Measurements from ENCODE around the gene ZNF516.

The ZNF516 gene

DNA sequence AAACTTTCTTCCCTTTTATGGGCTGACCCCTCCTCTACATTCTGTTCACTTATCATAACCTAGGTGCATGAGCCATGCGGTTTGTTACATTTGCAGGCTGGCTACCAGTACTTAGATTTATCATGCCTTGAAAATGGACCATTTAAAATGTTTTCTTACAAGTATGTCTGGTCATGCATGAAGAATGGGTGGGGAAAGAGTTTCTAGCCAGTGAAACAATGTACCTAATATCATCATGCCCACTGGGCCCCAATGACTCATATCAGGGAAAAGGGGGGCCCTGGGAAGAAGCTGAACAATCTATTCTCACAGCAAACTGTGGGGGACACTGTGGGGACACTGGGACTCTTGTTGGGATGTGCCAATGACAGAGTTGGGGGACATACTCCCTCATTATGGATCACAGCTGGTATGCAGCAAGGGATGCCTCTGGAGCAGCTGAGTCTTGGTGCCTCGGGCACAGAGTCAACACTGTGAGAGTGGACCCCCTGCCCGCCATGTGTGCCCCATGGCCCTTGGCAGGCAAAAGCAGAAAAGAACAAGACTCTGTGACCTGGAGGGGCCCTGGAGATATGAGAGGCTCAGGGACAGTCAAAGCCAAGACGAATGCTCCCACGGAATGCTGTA lies 156.3 kb downstream of the ZNF516 start:
- TF ChIP-seq, protein P1, sequence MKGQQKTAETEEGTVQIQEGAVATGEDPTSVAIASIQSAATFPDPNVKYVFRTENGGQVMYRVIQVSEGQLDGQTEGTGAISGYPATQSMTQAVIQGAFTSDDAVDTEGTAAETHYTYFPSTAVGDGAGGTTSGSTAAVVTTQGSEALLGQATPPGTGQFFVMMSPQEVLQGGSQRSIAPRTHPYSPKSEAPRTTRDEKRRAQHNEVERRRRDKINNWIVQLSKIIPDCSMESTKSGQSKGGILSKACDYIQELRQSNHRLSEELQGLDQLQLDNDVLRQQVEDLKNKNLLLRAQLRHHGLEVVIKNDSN (IDR thresholded peaks at IDR 0.05), result no peak
- TF ChIP-seq, protein P2, sequence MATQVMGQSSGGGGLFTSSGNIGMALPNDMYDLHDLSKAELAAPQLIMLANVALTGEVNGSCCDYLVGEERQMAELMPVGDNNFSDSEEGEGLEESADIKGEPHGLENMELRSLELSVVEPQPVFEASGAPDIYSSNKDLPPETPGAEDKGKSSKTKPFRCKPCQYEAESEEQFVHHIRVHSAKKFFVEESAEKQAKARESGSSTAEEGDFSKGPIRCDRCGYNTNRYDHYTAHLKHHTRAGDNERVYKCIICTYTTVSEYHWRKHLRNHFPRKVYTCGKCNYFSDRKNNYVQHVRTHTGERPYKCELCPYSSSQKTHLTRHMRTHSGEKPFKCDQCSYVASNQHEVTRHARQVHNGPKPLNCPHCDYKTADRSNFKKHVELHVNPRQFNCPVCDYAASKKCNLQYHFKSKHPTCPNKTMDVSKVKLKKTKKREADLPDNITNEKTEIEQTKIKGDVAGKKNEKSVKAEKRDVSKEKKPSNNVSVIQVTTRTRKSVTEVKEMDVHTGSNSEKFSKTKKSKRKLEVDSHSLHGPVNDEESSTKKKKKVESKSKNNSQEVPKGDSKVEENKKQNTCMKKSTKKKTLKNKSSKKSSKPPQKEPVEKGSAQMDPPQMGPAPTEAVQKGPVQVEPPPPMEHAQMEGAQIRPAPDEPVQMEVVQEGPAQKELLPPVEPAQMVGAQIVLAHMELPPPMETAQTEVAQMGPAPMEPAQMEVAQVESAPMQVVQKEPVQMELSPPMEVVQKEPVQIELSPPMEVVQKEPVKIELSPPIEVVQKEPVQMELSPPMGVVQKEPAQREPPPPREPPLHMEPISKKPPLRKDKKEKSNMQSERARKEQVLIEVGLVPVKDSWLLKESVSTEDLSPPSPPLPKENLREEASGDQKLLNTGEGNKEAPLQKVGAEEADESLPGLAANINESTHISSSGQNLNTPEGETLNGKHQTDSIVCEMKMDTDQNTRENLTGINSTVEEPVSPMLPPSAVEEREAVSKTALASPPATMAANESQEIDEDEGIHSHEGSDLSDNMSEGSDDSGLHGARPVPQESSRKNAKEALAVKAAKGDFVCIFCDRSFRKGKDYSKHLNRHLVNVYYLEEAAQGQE (IDR thresholded peaks at IDR 0.05; ENCODE audit: low read depth), result no peak
- TF ChIP-seq TEAD4 (IDR thresholded peaks at IDR 0.05), result no peak
- TF ChIP-seq, protein P3, sequence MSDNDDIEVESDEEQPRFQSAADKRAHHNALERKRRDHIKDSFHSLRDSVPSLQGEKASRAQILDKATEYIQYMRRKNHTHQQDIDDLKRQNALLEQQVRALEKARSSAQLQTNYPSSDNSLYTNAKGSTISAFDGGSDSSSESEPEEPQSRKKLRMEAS (IDR thresholded peaks at IDR 0.05), result no peak
- TF ChIP-seq EP300 (IDR thresholded peaks at IDR 0.05; ENCODE audit: borderline replicate concordance), result no peak
- no peak for TF ChIP-seq CEBPB (IDR thresholded peaks at IDR 0.05)
- TF ChIP-seq RAD21 (IDR thresholded peaks at IDR 0.05; ENCODE audit: low read depth), result no peak
- no peak for TF ChIP-seq ZBTB7A (IDR thresholded peaks at IDR 0.05; ENCODE audit: low read depth)

DNA sequence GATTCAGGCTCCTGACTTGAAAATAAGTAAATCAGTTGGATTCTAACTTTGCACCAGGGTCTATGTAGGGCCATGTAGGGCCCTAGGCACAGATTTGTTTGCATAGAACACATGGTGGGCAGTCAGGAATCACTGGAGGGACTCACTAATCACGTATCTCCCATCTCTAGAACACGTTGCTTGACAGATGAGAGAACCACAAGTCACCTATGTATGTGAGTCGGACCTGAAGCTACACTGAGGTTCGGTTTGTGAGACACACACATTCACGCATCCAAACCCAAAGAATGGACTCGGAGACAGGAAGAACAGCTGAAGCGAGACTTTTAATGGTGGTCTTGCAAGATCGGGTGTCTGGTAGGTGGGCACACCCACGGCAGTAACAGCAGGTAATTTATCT lies 157.0 kb downstream of the ZNF516 start:
- TF ChIP-seq TEAD4 (IDR thresholded peaks at IDR 0.05) (no peak), EP300 (IDR thresholded peaks at IDR 0.05; ENCODE audit: borderline replicate concordance) (no peak), NFIC (IDR thresholded peaks at IDR 0.05) (no peak), CEBPB (IDR thresholded peaks at IDR 0.05) (no peak), TAF1 (IDR thresholded peaks at IDR 0.05; ENCODE audit: low read depth) (no peak), FOXM1 (IDR thresholded peaks at IDR 0.05; ENCODE audit: borderline replicate concordance, low read depth) (no peak), EGR1 (IDR thresholded peaks at IDR 0.05) (no peak)
- TF ChIP-seq, protein P1 (IDR thresholded peaks at IDR 0.05), result no peak

DNA sequence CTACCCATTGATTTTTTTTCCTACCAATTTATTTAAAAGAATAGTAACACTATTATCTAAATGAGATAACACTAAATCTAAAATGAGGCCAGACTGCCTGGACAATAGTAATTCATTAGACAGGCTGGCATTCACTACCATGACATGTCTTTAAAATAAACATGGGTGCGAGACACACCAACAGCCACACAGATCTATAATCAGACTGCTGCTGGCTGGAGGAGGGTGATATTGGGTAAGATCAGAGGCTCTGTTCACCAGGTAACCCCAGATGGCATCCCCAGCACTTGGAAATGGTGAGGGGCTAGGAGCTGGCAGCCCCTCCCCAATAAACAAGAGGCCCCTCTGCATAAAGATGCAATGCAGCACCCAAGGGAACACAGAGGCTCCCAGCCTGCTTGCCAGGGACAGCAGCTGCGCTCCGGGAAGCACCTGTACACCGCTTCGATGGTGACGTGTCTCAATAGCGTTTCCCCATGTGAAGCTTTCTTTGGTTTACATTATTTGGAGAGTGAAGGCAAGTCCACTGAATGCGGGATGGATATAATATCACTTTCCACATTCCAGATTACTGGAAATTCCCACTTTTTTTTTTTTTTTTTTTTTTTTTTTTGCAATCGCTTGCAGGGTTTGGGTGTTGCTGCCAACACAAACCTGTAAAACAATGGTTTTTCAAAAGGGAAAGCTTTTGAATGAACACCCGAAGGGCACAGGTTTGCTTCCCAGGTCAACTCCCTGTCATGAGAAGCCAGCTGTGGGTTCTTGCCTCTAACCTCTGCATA lies 159.0 kb downstream of the ZNF516 start:
- no peak for TF ChIP-seq NFIC (IDR thresholded peaks at IDR 0.05)
- TF ChIP-seq TEAD4 (IDR thresholded peaks at IDR 0.05), result no peak
- TF ChIP-seq EGR1 (IDR thresholded peaks at IDR 0.05), result no peak
- TF ChIP-seq EP300 (IDR thresholded peaks at IDR 0.05; ENCODE audit: borderline replicate concordance), result no peak
- TF ChIP-seq CREB1 (IDR thresholded peaks at IDR 0.05; ENCODE audit: low read depth), result no peak
- TF ChIP-seq, protein P3 (IDR thresholded peaks at IDR 0.05), result no peak
- no peak for TF ChIP-seq TAF1 (IDR thresholded peaks at IDR 0.05; ENCODE audit: low read depth)
- TF ChIP-seq ZBTB7A (IDR thresholded peaks at IDR 0.05; ENCODE audit: low read depth), result no peak
- TF ChIP-seq RAD21 (IDR thresholded peaks at IDR 0.05; ENCODE audit: low read depth), result no peak
- no peak for TF ChIP-seq FOXM1 (IDR thresholded peaks at IDR 0.05; ENCODE audit: borderline replicate concordance, low read depth)

DNA sequence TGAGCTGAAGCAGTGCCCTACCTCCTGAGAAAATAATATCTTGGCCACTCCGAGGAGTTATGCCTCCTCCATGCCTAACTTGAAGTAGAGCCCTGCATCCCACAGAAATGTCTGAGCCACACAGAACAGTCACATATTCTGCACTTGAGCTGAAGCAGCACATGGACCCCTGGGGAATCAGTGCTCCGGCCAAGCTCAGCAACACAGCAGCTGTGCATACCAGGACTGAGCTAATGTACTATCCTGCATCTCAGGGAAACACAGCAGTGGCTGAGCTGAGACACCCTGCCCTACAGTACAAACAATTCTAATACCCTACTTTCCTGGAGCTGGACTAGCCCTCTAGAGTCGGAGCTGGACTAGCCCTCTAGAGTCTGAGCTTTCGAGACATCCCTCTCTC lies 166.9 kb downstream of the ZNF516 start:
- TF ChIP-seq ZBTB7A (IDR thresholded peaks at IDR 0.05; ENCODE audit: low read depth) (no peak), TEAD4 (IDR thresholded peaks at IDR 0.05) (no peak), TAF1 (IDR thresholded peaks at IDR 0.05; ENCODE audit: low read depth) (no peak), EGR1 (IDR thresholded peaks at IDR 0.05) (no peak), NFIC (IDR thresholded peaks at IDR 0.05) (no peak), RAD21 (IDR thresholded peaks at IDR 0.05; ENCODE audit: low read depth) (no peak), FOXM1 (IDR thresholded peaks at IDR 0.05; ENCODE audit: borderline replicate concordance, low read depth) (no peak), EP300 (IDR thresholded peaks at IDR 0.05; ENCODE audit: borderline replicate concordance) (no peak), TCF12 (IDR thresholded peaks at IDR 0.05; ENCODE audit: low read depth) (no peak), CREB1 (IDR thresholded peaks at IDR 0.05; ENCODE audit: low read depth) (no peak)
- TF ChIP-seq, protein P3 (IDR thresholded peaks at IDR 0.05), result no peak
- TF ChIP-seq, protein P1 (IDR thresholded peaks at IDR 0.05), result no peak

DNA sequence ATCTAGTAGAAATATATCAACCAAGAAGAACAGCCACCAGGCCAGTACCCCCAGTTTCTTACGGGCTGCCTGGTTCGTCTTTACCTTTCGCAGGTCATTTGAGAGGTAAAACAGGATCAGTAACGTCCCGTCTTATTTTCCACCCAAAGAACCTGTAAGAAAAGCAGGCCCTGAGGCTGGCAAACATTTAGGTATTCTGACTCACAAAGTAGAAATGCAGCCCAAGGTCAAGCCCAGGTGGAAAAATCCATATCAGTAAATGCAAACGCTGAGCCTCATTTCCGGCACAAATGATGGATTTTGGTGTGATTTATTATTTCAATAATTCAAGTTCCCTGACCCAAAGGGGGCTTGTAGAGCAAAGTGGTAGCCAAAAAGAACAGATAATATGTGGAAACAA lies 171.2 kb downstream of the ZNF516 start:
- TF ChIP-seq EGR1 (IDR thresholded peaks at IDR 0.05) (no peak), CREB1 (IDR thresholded peaks at IDR 0.05; ENCODE audit: low read depth) (no peak), TAF1 (IDR thresholded peaks at IDR 0.05; ENCODE audit: low read depth) (no peak), NFIC (IDR thresholded peaks at IDR 0.05) (no peak), TCF12 (IDR thresholded peaks at IDR 0.05; ENCODE audit: low read depth) (no peak), ZBTB7A (IDR thresholded peaks at IDR 0.05; ENCODE audit: low read depth) (no peak), EP300 (IDR thresholded peaks at IDR 0.05; ENCODE audit: borderline replicate concordance) (no peak), YY1 (IDR thresholded peaks at IDR 0.05; ENCODE audit: low read depth) (no peak), FOXM1 (IDR thresholded peaks at IDR 0.05; ENCODE audit: borderline replicate concordance, low read depth) (no peak)
- TF ChIP-seq, protein P3 (IDR thresholded peaks at IDR 0.05), result no peak
- TF ChIP-seq, protein P2 (IDR thresholded peaks at IDR 0.05; ENCODE audit: low read depth), result no peak
- TF ChIP-seq, protein P1 (IDR thresholded peaks at IDR 0.05), result no peak
